ENCODE data around the gene ZNF283. TPM values are rescaled to one million over a fixed set of nuclear protein-coding genes. Genes with fewer than 3 reads are reported as not detected.

ZNF283 gene
- total RNA-seq, 1 donor from 2014 or later, result 19.8 TPM

DNA sequence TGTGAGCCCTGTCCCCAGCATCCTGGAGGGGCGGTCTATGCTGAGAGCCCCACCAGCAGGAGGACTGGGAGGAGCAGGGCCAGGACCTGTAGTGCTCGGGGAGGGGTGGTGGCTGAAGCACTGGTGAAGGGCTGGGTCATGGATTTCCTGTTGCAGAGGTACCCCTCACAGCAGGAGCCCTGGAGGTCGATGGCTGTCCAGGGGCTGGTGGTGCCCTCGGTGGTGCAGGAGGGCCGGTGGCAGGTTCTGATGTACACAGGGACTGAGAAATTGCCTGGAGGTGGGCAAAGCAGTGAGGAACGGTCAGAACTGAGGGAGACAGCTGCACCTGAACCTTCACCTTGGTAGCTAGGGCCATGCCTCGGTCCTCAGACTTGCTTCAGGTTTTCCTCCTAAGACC, 29.6 kb upstream of the ZNF283 start:
- H3K4me3 ChIP-seq, result no peak overlapping the region
- no peaks in the 10 kb centered on the region for H3F3A ChIP-seq (ENCODE audit: low read depth)
- no peak overlapping the region for H2AFZ ChIP-seq (replicated peaks)
- H3K27ac ChIP-seq, result no peak overlapping the region
- Mint-ChIP-seq H3K4me1 (no peaks in the 10 kb centered on the region), H3K9me3 (peaks cover 4% of the 10 kb centered on the region), H3K4me3 (peak overlapping the region; percentile 46), H3K27me3 (ENCODE audit: insufficient read depth, low read depth) (peaks cover 45% of the 10 kb centered on the region), H3K36me3 (no peaks in the 10 kb centered on the region), H3K27ac (no peak overlapping the region)
- peaks cover 90% of the 10 kb centered on the region for H3K27me3 ChIP-seq
- H4K20me1 ChIP-seq (ENCODE audit: low read depth), result no peaks in the 10 kb centered on the region
- H3K4me2 ChIP-seq, result no peak overlapping the region
- H3K4me1 ChIP-seq, result no peaks in the 10 kb centered on the region
- H3K79me2 ChIP-seq (ENCODE audit: low read depth), result no peaks in the 10 kb centered on the region
- no peak for DNase-seq (ENCODE audit: low spot score)
- H3K9me3 ChIP-seq (ENCODE audit: low read depth), result no peaks in the 10 kb centered on the region
- TF ChIP-seq EZH2 (IDR thresholded peaks at IDR 0.05) (no peak), EZH2phosphoT487 (IDR thresholded peaks at IDR 0.05) (no peak)
- TF ChIP-seq, protein P1, sequence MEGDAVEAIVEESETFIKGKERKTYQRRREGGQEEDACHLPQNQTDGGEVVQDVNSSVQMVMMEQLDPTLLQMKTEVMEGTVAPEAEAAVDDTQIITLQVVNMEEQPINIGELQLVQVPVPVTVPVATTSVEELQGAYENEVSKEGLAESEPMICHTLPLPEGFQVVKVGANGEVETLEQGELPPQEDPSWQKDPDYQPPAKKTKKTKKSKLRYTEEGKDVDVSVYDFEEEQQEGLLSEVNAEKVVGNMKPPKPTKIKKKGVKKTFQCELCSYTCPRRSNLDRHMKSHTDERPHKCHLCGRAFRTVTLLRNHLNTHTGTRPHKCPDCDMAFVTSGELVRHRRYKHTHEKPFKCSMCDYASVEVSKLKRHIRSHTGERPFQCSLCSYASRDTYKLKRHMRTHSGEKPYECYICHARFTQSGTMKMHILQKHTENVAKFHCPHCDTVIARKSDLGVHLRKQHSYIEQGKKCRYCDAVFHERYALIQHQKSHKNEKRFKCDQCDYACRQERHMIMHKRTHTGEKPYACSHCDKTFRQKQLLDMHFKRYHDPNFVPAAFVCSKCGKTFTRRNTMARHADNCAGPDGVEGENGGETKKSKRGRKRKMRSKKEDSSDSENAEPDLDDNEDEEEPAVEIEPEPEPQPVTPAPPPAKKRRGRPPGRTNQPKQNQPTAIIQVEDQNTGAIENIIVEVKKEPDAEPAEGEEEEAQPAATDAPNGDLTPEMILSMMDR (IDR thresholded peaks at IDR 0.05), result no peak
- H3K9ac ChIP-seq, result no peak overlapping the region
- no peaks in the 10 kb centered on the region for H3K36me3 ChIP-seq

DNA sequence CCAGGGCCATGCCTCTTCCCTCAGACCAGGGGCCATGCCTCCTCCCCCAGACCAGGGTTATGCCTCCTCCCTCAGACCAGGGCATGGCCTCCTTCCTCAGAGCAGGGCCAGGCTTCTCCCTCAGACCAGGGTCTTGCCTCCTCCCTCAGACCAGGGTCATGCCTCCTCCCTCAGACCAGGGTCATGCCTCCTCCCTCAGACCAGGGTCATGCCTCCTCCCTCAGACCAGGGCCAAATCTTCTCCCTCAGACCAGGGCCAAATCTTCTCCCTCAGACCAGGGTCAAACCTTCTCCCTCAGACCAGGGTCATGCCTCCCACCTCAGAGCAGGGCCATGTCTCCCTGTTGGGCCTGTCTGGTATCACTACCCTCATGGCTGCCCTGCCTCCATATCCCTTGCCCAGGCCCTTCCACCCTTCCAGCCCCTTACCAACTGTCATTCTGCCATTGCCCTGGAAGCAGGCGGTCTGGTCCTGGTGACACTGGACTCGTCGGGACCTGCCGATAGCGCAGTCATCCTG, 29.0 kb upstream of the ZNF283 start:
- H3K27me3 Mint-ChIP-seq (ENCODE audit: insufficient read depth, low read depth), result peaks cover 45% of the 10 kb centered on the region
- Histone ChIP-seq H3K27me3 (peaks cover 85% of the 10 kb centered on the region), H3K4me3 (peak overlapping the region; percentile 39), H2AFZ (replicated peaks) (peak overlapping the region; percentile 82), H3K4me2 (peak overlapping the region; percentile 75), H3K36me3 (no peaks in the 10 kb centered on the region), H3K27ac (no peak overlapping the region), H3K9ac (no peak overlapping the region), H3K4me1 (no peaks in the 10 kb centered on the region), H3K9me3 (ENCODE audit: low read depth) (no peaks in the 10 kb centered on the region), H3K79me2 (ENCODE audit: low read depth) (no peaks in the 10 kb centered on the region), H3F3A (ENCODE audit: low read depth) (no peaks in the 10 kb centered on the region), H4K20me1 (ENCODE audit: low read depth) (no peaks in the 10 kb centered on the region)
- DNase-seq (ENCODE audit: low spot score), result no peak
- no peaks in the 10 kb centered on the region for H3K36me3 Mint-ChIP-seq
- no peak overlapping the region for H3K27ac Mint-ChIP-seq
- H3K9me3 Mint-ChIP-seq, result peaks cover 4% of the 10 kb centered on the region
- peak overlapping the region; percentile 48 for H3K4me3 Mint-ChIP-seq
- no peaks in the 10 kb centered on the region for H3K4me1 Mint-ChIP-seq
- TF ChIP-seq EZH2 (IDR thresholded peaks at IDR 0.05) (no peak), EZH2phosphoT487 (IDR thresholded peaks at IDR 0.05) (no peak)
- TF ChIP-seq, protein P1 (IDR thresholded peaks at IDR 0.05), result no peak

DNA sequence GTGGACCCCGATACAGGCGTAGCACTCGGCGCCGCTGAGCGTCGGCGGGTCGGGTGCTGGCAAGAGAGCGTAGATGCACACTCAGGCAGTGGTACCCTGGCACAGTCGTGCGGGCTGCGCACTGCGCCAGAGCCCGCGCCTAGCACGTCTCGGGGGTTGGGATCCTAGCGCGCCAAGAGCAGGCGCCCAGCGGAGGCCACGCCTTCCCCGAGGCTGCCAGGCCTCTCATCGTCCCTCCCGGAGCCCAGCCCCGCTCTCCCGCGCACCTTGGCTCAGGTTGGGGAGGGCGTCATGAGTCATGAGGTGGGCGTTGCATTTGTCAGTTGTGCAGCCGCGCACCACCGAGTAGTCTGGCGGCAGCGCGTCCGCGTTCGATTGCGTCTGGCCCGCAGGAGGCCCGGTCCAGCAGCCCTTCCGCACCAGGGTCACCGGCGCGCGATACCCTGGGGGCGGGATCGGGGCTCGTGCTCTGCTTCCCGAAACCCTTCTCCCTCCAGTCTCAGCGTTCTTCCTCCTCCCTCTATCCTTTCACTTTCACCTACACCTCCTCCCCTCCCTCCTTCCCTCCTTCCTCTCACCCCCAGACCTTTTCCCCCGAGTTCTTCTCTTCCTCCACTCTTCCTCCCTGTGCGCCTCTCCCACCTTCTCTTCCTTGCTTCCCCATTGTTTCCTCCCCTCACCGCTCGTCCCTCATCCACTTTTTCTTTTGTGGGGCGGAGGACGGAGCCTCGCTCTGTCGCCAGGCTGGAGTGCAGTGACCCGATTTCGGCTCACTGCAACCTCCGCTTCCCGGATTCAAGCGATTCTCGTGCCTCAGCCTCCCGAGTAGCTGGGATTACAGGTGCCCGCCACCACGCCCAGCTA, 28.3 kb upstream of the ZNF283 start:
- no peak overlapping the region for H3K27ac Mint-ChIP-seq
- Histone ChIP-seq H3K4me2 (peak overlapping the region; percentile 75), H3K79me2 (ENCODE audit: low read depth) (no peaks in the 10 kb centered on the region), H3K9me3 (ENCODE audit: low read depth) (no peaks in the 10 kb centered on the region), H3K36me3 (no peaks in the 10 kb centered on the region), H3K4me1 (no peaks in the 10 kb centered on the region), H3K4me3 (peak overlapping the region; percentile 39), H4K20me1 (ENCODE audit: low read depth) (no peaks in the 10 kb centered on the region), H3K27ac (no peak overlapping the region), H3F3A (ENCODE audit: low read depth) (no peaks in the 10 kb centered on the region), H2AFZ (replicated peaks) (peak overlapping the region; percentile 82), H3K27me3 (peaks cover 78% of the 10 kb centered on the region), H3K9ac (no peak overlapping the region)
- peaks cover 4% of the 10 kb centered on the region for H3K9me3 Mint-ChIP-seq
- TF ChIP-seq EZH2 (IDR thresholded peaks at IDR 0.05) (peak; percentile 62), EZH2phosphoT487 (IDR thresholded peaks at IDR 0.05) (peak; percentile 48)
- TF ChIP-seq, protein P1 (IDR thresholded peaks at IDR 0.05), result no peak
- DNase-seq (ENCODE audit: low spot score), result peak; percentile 66
- peaks cover 45% of the 10 kb centered on the region for H3K27me3 Mint-ChIP-seq (ENCODE audit: insufficient read depth, low read depth)
- H3K36me3 Mint-ChIP-seq, result no peaks in the 10 kb centered on the region
- H3K4me1 Mint-ChIP-seq, result no peaks in the 10 kb centered on the region
- H3K4me3 Mint-ChIP-seq, result peak overlapping the region; percentile 22

All from neural progenitor cell (in vitro differentiated cells).